Right cardiac atrium (tissue), 5 donors: Measurements from ENCODE around the gene HOXB1. TPM values are rescaled to one million over a fixed set of nuclear protein-coding genes. Genes with fewer than 3 reads are reported as not detected.

Experiments used
- ATAC-seq, 2 donors: fragments of 200-7000 bp; cut with Tn5 transposase; one replicate each; pipeline versions ENCODE4 v1.8.0 to v1.9.1; 2020; ENCODE audit warnings: moderate library complexity in 2 of 2, mild to moderate bottlenecking in 1 of 2
- DNase-seq, 3 donors: peaks; one replicate each; pipeline ENCODE4 v3.0.0-alpha.2; 2020
- H3K27ac ChIP-seq: one replicate; pipeline ENCODE4 v1.5.1; 2013; ENCODE audit warnings: mild to moderate bottlenecking, low read length, control low read depth, moderate library complexity
- H3K27me3 ChIP-seq: one replicate; pipeline ENCODE4 v1.6.1; 2013; ENCODE audit not compliant: control insufficient read depth, insufficient read depth
- H3K4me1 ChIP-seq: one replicate; pipeline ENCODE4 v1.6.1; 2013; ENCODE audit warnings: low read length; ENCODE audit not compliant: control insufficient read depth, insufficient read depth
- H3K4me3 ChIP-seq: one replicate; pipeline ENCODE4 v1.5.1; 2013; ENCODE audit warnings: low read length, control low read depth
- H3K9me3 ChIP-seq: one replicate; pipeline ENCODE4 v1.6.1; 2013; ENCODE audit warnings: low read length; ENCODE audit not compliant: control insufficient read depth
- WGBS: extraction: QIAGEN DNeasy Blood & Tissue Kit; methylation state at CpG from one replicate; pipeline ENCODE4 v1.1.7; 2013; 5-methylcytosine and 5-hydroxymethylcytosine counted together
- intact Hi-C, 4 donors: fragments of 100-400 bp; cut with DNase I; formaldehyde crosslinking; loops; one replicate each; pipeline versions ENCODE4 v1.11.0 to v1.14.0; 2022 to 2023
- polyA plus RNA-seq: library from polyadenylated mRNA; stranded (reverse); fragments of 200-250 nt; gene quantifications from one replicate; pipeline ENCODE4 v1.2.3, GENCODE V29; 2013
- total RNA-seq, 4 donors: library from RNA; stranded (reverse); fragmentation: NEBNext Ultra II Directional; extraction: Animal tissue kit (Norgen Biotek cat#: 25700); gene quantifications; one replicate each; pipeline ENCODE4 v1.2.1, GENCODE V29; 2021
- donor health status: healthy with polysubstance abuse.
- donor health status: DM: no; HTN: yes; CAD: no.
- donor health status: DM: no; HTN: no; CAD: no.
- donor health status: DM: no; HTN: yes; CAD: no; lungs with severe emphysema.
- donor health status: DM: yes; HTN: yes; CAD: no.

The HOXB1 gene
- total and polyA plus RNA-seq, 5 donors = not detected

- 71% methylated on average over 6 of the region's 6 CpGs for WGBS
- DNase-seq (no peak), ATAC-seq (no peak)
- Histone ChIP-seq H3K4me1 (no peaks in the 10 kb centered on the region), H3K9me3 (no peaks in the 10 kb centered on the region), H3K27me3 (no peaks in the 10 kb centered on the region), H3K4me3 (no peak overlapping the region), H3K27ac (no peak overlapping the region)
- intact Hi-C loops = no loop called here
Measured at GRCh38 chr17:48498164-48498850, 32.5 kb downstream of the HOXB1 start.

- ATAC-seq (no peak), DNase-seq (no peak)
- intact Hi-C loops = no loop called here
- Histone ChIP-seq H3K9me3 (no peaks in the 10 kb centered on the region), H3K4me1 (no peaks in the 10 kb centered on the region), H3K27me3 (no peaks in the 10 kb centered on the region), H3K27ac (no peak overlapping the region), H3K4me3 (no peak overlapping the region)
- 51% methylated on average over 2 of the region's 2 CpGs for WGBS
Measured at GRCh38 chr17:48497103-48497502, 33.7 kb downstream of the HOXB1 start.

GRCh38 chr17:48494335-48494734 lies 36.5 kb downstream of the HOXB1 start:
- peaks cover 2% of the 10 kb centered on the region for H3K27me3 ChIP-seq
- no peak overlapping the region for H3K4me3 ChIP-seq
- H3K4me1 ChIP-seq = no peaks in the 10 kb centered on the region
- intact Hi-C loops = no loop called here
- WGBS = 88% methylated on average over 8 of the region's 8 CpGs
- ATAC-seq (no peak), DNase-seq (no peak)
- no peak overlapping the region for H3K27ac ChIP-seq
- H3K9me3 ChIP-seq = no peaks in the 10 kb centered on the region

GRCh38 chr17:48492401-48493298 lies 38.2 kb downstream of the HOXB1 start:
- 9% methylated on average over 53 of the region's 53 CpGs for WGBS
- intact Hi-C loops = no loop called here
- no peak overlapping the region for H3K27ac ChIP-seq

GRCh38 chr17:48491527-48492273 lies 39.1 kb downstream of the HOXB1 start:
- DNase-seq (no peak), ATAC-seq (no peak)
- H3K4me1 ChIP-seq = no peaks in the 10 kb centered on the region
- no peaks in the 10 kb centered on the region for H3K9me3 ChIP-seq
- H3K27me3 ChIP-seq = peaks cover 2% of the 10 kb centered on the region
- no peak overlapping the region for H3K4me3 ChIP-seq
- no peak overlapping the region for H3K27ac ChIP-seq
- 78% methylated on average over 3 of the region's 3 CpGs for WGBS
- intact Hi-C loops = no loop called here

More at GRCh38 chr17:48492401-48493298, 38.2 kb downstream of the HOXB1 start:
- DNase-seq = peak; percentile 74 to 91 (median 87)
- Histone ChIP-seq H3K9me3 (no peaks in the 10 kb centered on the region), H3K27me3 (peaks cover 2% of the 10 kb centered on the region), H3K4me1 (no peaks in the 10 kb centered on the region), H3K4me3 (peak overlapping the region; percentile 26)
- peak; percentile 95 for ATAC-seq

GRCh38 chr17:48490451-48490892 lies 40.3 kb downstream of the HOXB1 start:
- peaks cover 2% of the 10 kb centered on the region for H3K27me3 ChIP-seq
- no peak for ATAC-seq
- intact Hi-C loops = no loop called here
- no peak overlapping the region for H3K27ac ChIP-seq
- no peak for DNase-seq
- WGBS = 62% methylated on average over 2 of the region's 2 CpGs
- H3K4me3 ChIP-seq = no peak overlapping the region
- no peaks in the 10 kb centered on the region for H3K4me1 ChIP-seq
- H3K9me3 ChIP-seq = no peaks in the 10 kb centered on the region

GRCh38 chr17:48489781-48490180 lies 41.0 kb downstream of the HOXB1 start:
- DNase-seq = no peak
- Histone ChIP-seq H3K27ac (no peak overlapping the region), H3K27me3 (peaks cover 2% of the 10 kb centered on the region), H3K4me1 (no peaks in the 10 kb centered on the region), H3K4me3 (no peak overlapping the region), H3K9me3 (no peaks in the 10 kb centered on the region)
- ATAC-seq = no peak
- intact Hi-C loops = no loop called here
- WGBS = 87% methylated on average over 13 of the region's 13 CpGs

- no peak overlapping the region for H3K4me3 ChIP-seq
- H3K4me1 ChIP-seq = no peaks in the 10 kb centered on the region
- H3K27ac ChIP-seq = no peak overlapping the region
- intact Hi-C loops = no loop called here
- no peak for ATAC-seq
- DNase-seq = no peak
- WGBS = 39% methylated on average over 3 of the region's 3 CpGs
- peaks cover 2% of the 10 kb centered on the region for H3K27me3 ChIP-seq
- no peaks in the 10 kb centered on the region for H3K9me3 ChIP-seq
Measured at GRCh38 chr17:48488548-48489106, 42.2 kb downstream of the HOXB1 start.

GRCh38 chr17:48487221-48487620 lies 43.6 kb downstream of the HOXB1 start:
- DNase-seq = no peak
- Histone ChIP-seq H3K27ac (no peak overlapping the region), H3K27me3 (peaks cover 2% of the 10 kb centered on the region), H3K4me1 (no peaks in the 10 kb centered on the region), H3K4me3 (no peak overlapping the region), H3K9me3 (no peaks in the 10 kb centered on the region)
- ATAC-seq = no peak
- 81% methylated on average over 2 of the region's 2 CpGs for WGBS
- intact Hi-C loops = no loop called here

GRCh38 chr17:48486557-48486956 lies 44.3 kb downstream of the HOXB1 start:
- intact Hi-C loops = no loop called here
- no peaks in the 10 kb centered on the region for H3K9me3 ChIP-seq
- no peak overlapping the region for H3K27ac ChIP-seq
- no peaks in the 10 kb centered on the region for H3K4me1 ChIP-seq
- 57% methylated on average over 5 of the region's 5 CpGs for WGBS
- H3K27me3 ChIP-seq = peaks cover 2% of the 10 kb centered on the region
- DNase-seq = no peak
- no peak overlapping the region for H3K4me3 ChIP-seq
- ATAC-seq = no peak
